GM13977 (cell line): ENCODE data around the gene GRN.

Experiments used
- DNase-seq: peaks from one replicate; pipeline ENCODE4 v3.0.0; 2012; ENCODE audit warnings: low spot score
- in situ Hi-C: fragments of 300-500 bp; cut with MboI; formaldehyde crosslinking; loops from one replicate; pipeline ENCODE4 v1.12.0; 2022; ENCODE audit warnings: low sequenced_read_pairs, low pct_unique_long_range_greater_than_20kb, mixed read lengths, inconsistent platforms; ENCODE audit not compliant: unreplicated experiment
- TF ChIP-seq, protein P1 (sequence below): IDR thresholded peaks from 2 replicates; pipeline ENCODE4 v1.5.1; 2012; ENCODE audit warnings: mild to moderate bottlenecking, control low read depth; ENCODE audit not compliant: insufficient read depth; ENCODE audit errors: extremely low read depth, missing control alignments

The GRN gene

DNA sequence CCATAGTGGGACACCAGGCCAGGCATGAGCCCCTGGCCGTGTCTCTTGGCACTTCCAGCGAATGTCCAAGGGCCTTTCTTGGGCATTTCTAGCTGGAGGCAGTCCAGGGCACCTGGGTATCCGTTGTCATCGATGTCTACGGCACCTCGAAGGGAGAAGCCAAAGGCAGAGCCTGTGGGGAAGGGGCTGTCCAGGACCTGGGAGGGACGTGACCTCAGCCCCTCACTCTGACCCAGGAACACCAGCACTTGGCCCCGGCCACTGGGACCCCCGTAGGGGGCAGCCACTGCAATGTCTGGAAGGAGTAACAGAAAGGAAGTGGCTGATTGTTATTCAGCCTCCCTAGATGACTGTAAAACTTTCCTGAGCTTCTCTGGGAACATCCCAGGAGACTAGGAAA is 35.7 kb downstream of the GRN start:
- in situ Hi-C loops: no loop called here
- no peak for DNase-seq
- TF ChIP-seq, protein P1, sequence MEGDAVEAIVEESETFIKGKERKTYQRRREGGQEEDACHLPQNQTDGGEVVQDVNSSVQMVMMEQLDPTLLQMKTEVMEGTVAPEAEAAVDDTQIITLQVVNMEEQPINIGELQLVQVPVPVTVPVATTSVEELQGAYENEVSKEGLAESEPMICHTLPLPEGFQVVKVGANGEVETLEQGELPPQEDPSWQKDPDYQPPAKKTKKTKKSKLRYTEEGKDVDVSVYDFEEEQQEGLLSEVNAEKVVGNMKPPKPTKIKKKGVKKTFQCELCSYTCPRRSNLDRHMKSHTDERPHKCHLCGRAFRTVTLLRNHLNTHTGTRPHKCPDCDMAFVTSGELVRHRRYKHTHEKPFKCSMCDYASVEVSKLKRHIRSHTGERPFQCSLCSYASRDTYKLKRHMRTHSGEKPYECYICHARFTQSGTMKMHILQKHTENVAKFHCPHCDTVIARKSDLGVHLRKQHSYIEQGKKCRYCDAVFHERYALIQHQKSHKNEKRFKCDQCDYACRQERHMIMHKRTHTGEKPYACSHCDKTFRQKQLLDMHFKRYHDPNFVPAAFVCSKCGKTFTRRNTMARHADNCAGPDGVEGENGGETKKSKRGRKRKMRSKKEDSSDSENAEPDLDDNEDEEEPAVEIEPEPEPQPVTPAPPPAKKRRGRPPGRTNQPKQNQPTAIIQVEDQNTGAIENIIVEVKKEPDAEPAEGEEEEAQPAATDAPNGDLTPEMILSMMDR: no peak

DNA sequence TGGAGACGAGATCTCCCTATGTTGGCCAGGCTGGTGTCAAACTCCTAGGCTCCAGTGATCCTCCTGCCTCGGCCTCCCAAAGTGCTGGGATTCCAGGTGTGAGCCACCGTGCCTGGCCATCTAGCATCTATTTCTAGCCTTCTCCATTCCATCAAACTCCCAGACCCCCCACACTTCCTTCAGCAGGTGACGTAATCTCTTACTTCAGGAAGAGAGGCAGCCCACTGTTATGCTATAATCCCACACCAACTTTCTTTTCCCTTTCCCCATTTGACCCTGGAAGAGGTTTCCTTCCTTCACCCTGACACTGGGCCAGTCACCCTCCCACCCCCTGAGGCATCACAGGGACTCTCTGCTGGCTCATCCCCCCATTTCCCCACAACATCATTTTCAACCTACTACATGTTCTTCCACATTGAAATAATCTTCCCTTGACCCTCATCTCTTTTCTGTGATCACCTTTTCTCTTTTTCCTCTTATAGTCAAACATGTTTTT is 36.8 kb downstream of the GRN start:
- no peak for DNase-seq
- in situ Hi-C loops: no loop called here
- TF ChIP-seq, protein P1: no peak

DNA sequence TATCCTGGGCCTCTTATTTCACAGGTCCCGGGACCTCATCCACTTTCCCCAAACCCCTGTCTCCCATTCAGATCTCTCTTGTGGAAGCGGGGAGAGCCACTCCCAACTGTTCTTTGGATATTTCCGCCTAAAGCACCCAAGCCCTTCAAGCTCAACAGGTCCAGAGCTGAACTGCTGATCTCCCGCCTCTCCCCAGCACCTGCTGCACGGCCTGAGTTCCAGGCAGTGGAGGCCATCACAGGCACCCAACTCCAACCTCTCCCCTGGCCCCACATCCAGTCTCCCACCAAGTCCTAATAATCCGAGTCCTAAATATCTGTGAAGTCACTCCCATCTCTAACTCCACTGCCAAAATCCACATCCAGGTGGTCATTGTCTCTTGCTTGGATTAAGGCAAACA is 37.8 kb downstream of the GRN start:
- TF ChIP-seq, protein P1: no peak
- in situ Hi-C loops: no loop called here
- no peak for DNase-seq

DNA sequence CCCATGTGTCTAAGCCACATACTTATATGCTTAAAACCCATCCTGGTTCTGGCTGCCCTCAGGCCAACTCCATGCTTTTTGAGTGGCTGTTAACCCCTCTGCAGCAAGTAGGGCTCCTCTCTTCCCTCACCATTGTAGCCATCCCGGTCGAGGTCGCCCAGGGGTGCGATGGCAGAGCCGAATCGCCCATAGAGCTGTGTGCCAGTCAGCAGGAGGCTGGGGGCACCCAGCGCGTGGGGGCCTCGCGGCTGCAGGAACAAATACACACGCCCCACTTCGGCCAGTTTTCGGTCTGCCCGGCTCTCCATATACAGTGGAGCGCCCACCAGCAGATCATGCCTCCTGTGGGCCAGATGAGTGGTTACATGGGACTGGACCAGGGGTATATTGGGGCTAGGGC is 38.3 kb downstream of the GRN start:
- in situ Hi-C loops: no loop called here
- TF ChIP-seq, protein P1: no peak
- DNase-seq: no peak

DNA sequence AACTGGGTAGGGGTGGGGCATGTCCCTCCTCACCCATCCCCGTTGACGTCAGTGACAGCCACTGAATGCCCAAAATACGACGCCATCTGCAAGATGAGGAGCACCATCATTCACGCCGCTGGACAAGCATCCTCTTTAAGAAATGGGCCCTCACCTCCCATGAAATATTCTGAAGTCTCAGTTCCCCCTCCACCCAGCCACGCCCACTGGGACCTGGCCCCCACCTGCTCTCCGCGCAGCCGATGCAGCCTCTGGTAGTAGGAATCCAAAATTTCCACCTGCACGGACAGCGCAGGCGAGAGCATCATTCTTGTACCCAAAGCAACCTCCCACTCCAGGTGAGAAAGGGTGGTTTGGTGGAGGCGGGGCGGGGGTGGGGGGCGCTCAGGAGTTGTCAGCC is 38.8 kb downstream of the GRN start:
- in situ Hi-C loops: no loop called here
- no peak for DNase-seq
- TF ChIP-seq, protein P1: no peak

DNA sequence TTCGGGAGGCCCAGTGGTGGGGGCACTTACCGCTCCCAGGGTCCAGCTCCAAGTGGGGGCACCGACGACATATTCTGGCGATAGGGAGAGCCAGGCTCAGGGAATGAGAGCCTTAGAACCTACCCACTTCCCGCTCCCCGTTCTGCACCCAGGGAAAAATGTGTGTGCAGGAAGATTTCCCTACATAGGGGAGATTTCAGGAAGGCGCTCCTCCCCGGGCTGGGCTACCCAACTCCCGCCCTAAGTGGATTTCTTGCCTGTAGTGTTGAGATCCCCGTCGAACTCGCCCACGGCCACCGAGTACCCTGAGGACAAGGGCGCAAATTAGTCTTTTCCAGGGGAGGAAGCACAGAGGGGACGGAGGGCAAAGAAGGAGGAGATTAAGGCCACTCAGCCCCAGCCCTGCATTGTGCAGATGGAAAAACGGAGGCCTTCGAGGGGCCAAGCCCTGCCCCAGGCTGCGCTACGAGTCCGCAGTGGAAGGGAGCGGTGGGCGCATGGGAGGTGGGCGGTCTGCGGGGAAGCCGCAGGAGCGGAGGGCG is 39.2 kb downstream of the GRN start:
- TF ChIP-seq, protein P1: no peak
- no peak for DNase-seq
- in situ Hi-C loops: no loop called here

DNA sequence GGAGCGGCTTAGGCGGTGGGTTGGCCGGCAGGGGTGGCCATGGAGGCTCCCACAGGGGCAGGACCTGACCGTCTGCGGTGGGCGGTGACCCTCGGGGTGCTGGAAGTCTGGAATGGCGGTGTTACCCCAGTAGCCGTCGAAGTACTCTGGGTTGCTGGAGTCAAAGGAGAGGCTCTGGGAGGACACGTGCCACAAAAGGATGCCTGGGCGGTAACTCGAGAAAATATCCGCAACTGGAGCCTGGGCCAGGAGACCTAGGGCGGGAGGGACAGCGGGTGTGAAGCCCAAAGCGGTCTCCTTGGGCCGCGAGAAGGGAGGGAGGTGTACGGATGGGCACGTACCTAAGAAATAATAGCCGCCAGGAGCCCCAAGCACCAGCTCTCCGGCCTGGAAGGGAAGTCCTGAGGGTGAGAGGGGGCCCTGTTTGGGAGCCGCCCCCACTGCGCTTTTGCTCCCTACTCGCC is 39.8 kb downstream of the GRN start:
- no peak for DNase-seq
- TF ChIP-seq, protein P1: no peak
- in situ Hi-C loops: no loop called here
